HepG2 (cell line): ENCODE data around the gene NEK5. TPM values are rescaled to one million over a fixed set of nuclear protein-coding genes. Genes with fewer than 3 reads are reported as not detected.

Experiments used
- ATAC-seq: fragments of 200-7000 bp; cut with Tn5 transposase; 3 replicates; pipeline ENCODE4 v1.9.1; 2020; ENCODE audit warnings: mild to moderate bottlenecking, moderate library complexity
- BruUV-seq: library from RNA; stranded (reverse); fragments of 400-500 nt; replicated peaks from 2 replicates; lab custom pipeline; 2021; lab: Mats Ljungman, UMichigan
- CTCF ChIA-PET: fragments of 300-600 bp; formaldehyde crosslinking; extraction: SDS; loops from one replicate; lab custom pipeline; 2021; ENCODE audit warnings: low total read pairs, inconsistent platforms, low intra/inter-chr PET ratio; lab: Yijun Ruan, JAX
- POLR2A ChIA-PET: fragments of 350-600 bp; sonication (Branson Sonifier 250); formaldehyde crosslinking; loops from one replicate; lab custom pipeline; 2020; ENCODE audit warnings: antibody characterized with exemption, inconsistent platforms; lab: Yijun Ruan, JAX
- DNase-seq: peaks from one replicate; pipeline ENCODE4 v3.0.0-alpha.2; 2015; ENCODE audit warnings: low spot score
- FAIRE-seq: peaks from 3 replicates; lab custom pipeline; 2011; peaks lifted over from hg19 to GRCh38; lab: Jason Lieb, UNC
- H2AFZ ChIP-seq: one replicate; pipeline ENCODE4 v1.6.1; 2011; ENCODE audit warnings: low read length, inconsistent platforms
- H3K27ac ChIP-seq: fragments of 300-600 bp; 3 replicates; pipeline ENCODE4 v1.8.0; 2011; ENCODE audit warnings: mixed run types, mild to moderate bottlenecking, mixed read lengths, low read length, inconsistent platforms; ENCODE audit not compliant: insufficient read depth; ENCODE audit errors: extremely low read length
- H3K27me3 ChIP-seq, 2 experiments: fragments of 200-600 bp in 1 of 2; 2 replicates in 1 of 2; 3 replicates in 1 of 2; pipeline versions ENCODE4 v1.6.0 to v1.8.0; 2011; ENCODE audit warnings: low read length in 2 of 2, mild to moderate bottlenecking in 2 of 2, moderate library complexity in 2 of 2, inconsistent platforms in 1 of 2; ENCODE audit not compliant: insufficient read depth in 2 of 2, control insufficient read depth in 1 of 2
- H3K36me3 ChIP-seq, 2 experiments: fragments of 200-600 bp in 1 of 2; replicated peaks in 1 of 2; 2 replicates in 1 of 2; 3 replicates in 1 of 2; pipeline versions ENCODE4 v1.5.1 to v1.8.0; 2011; ENCODE audit warnings: low read length in 2 of 2, inconsistent platforms in 1 of 2; ENCODE audit not compliant: insufficient read depth in 2 of 2, control insufficient read depth in 1 of 2
- H3K4me1 ChIP-seq: 2 replicates; pipeline ENCODE4 v1.5.1; 2012; ENCODE audit warnings: low read length, inconsistent platforms; ENCODE audit not compliant: insufficient read depth
- H3K4me2 ChIP-seq: 2 replicates; pipeline ENCODE4 v1.6.0; 2011; ENCODE audit warnings: low read depth, low read length, inconsistent platforms
- H3K4me3 ChIP-seq, 3 experiments: fragments of 200-600 bp in 1 of 3; sonication (generic), shearing (Covaris generic) in 1 of 3; replicated peaks in 1 of 3; 2 replicates each; pipeline ENCODE4 v1.5.1; 2011 to 2016; ENCODE audit warnings: low read length in 3 of 3, inconsistent platforms in 2 of 3, low read depth in 2 of 3, mild to moderate bottlenecking in 2 of 3, control low read depth in 1 of 3, mixed read lengths in 1 of 3; ENCODE audit not compliant: insufficient read depth in 1 of 3
- H3K79me2 ChIP-seq: one replicate; pipeline ENCODE4 v1.6.1; 2011; ENCODE audit warnings: low read length, inconsistent platforms; ENCODE audit not compliant: insufficient read depth
- H3K9ac ChIP-seq: 2 replicates; pipeline ENCODE4 v1.6.0; 2011; ENCODE audit warnings: mild to moderate bottlenecking, low read depth, low read length, inconsistent platforms; ENCODE audit not compliant: insufficient read depth
- H3K9me3 ChIP-seq: 2 replicates; pipeline ENCODE4 v1.5.1; 2012; ENCODE audit warnings: mild to moderate bottlenecking, low read length
- H4K20me1 ChIP-seq: 2 replicates; pipeline ENCODE4 v1.6.0; 2011; ENCODE audit warnings: inconsistent platforms, mild to moderate bottlenecking, low read length, moderate library complexity; ENCODE audit not compliant: insufficient read depth
- E2F2 ChIP-seq: sonication (generic); formaldehyde crosslinking; IDR thresholded peaks from 2 replicates; pipeline ENCODE4 v1.4.0; 2020; ENCODE audit warnings: missing genetic modification reagents, borderline replicate concordance
- HDAC6 ChIP-seq: fragments of 200-600 bp; sonication (generic); IDR thresholded peaks from 2 replicates; pipeline ENCODE4 v1.7.0; 2017; ENCODE audit warnings: mild to moderate bottlenecking, antibody characterized with exemption, low read length, low read depth
- IKZF4 ChIP-seq: sonication (generic); formaldehyde crosslinking; IDR thresholded peaks from 2 replicates; pipeline ENCODE4 v1.5.1; 2020; ENCODE audit warnings: borderline replicate concordance, mild to moderate bottlenecking, low read depth, missing genetic modification reagents; ENCODE audit errors: not compliant biosample characterization
- KAT7 ChIP-seq: IDR thresholded peaks from 2 replicates; pipeline ENCODE4 v1.6.1; 2018; ENCODE audit warnings: borderline replicate concordance, missing compliant biosample characterization
- PTBP1 ChIP-seq: fragments of 200-400 bp; formaldehyde crosslinking; IDR thresholded peaks from 2 replicates; pipeline ENCODE4 v1.6.1; 2018; ENCODE audit warnings: low read length, low read depth; ENCODE audit not compliant: poor library complexity, severe bottlenecking
- RBM22 ChIP-seq: fragments of 200-400 bp; formaldehyde crosslinking; optimal IDR thresholded peaks from 2 replicates; pipeline ENCODE3; 2017; ENCODE audit warnings: mild to moderate bottlenecking, low read length, moderate library complexity
- REL ChIP-seq: sonication (generic); formaldehyde crosslinking; conservative IDR thresholded peaks from 2 replicates; pipeline ENCODE4 v1.8.0; 2022; ENCODE audit warnings: mild to moderate bottlenecking, missing genetic modification reagents, moderate library complexity
- RFX1 ChIP-seq: fragments of 450-650 bp; IDR thresholded peaks from 2 replicates; pipeline ENCODE4 v1.6.1; 2017
- RORA ChIP-seq: sonication (generic); formaldehyde crosslinking; IDR thresholded peaks from 2 replicates; pipeline ENCODE4 v1.5.0; 2020; ENCODE audit warnings: mild to moderate bottlenecking, missing genetic modification reagents, moderate library complexity
- TBX3 ChIP-seq: fragments of 450-650 bp; IDR thresholded peaks from 2 replicates; pipeline ENCODE4 v1.6.1; 2017; ENCODE audit warnings: antibody characterized with exemption, mild to moderate bottlenecking, inconsistent platforms, borderline replicate concordance
- ZNF207 ChIP-seq: fragments of 450-650 bp; IDR thresholded peaks from 2 replicates; pipeline ENCODE4 v1.6.1; 2016; ENCODE audit warnings: antibody characterized with exemption, borderline replicate concordance
- ZNF639 ChIP-seq: conservative IDR thresholded peaks from 2 replicates; pipeline ENCODE4 v1.6.1; 2018; ENCODE audit warnings: missing genetic modification reagents
- ZNF7 ChIP-seq: IDR thresholded peaks from 2 replicates; pipeline ENCODE4 v1.6.1; 2016; ENCODE audit warnings: missing biosample characterization, missing genetic modification reagents
- WGBS: methylation state at CpG from one replicate; pipeline ENCODE4 v1.1.6; 2017; ENCODE audit warnings: low lambda C conversion rate; 5-methylcytosine and 5-hydroxymethylcytosine counted together
- in situ Hi-C: cut with HindIII; loops from 2 replicates; pipeline ENCODE4 v1.10.0; 2017; ENCODE audit warnings: low pct_unique_long_range_greater_than_20kb; ENCODE audit not compliant: extremely low pct_ligation_motif_present
- intact Hi-C: fragments of 100-400 bp; cut with micrococcal nuclease; formaldehyde crosslinking; loops from one replicate; pipeline ENCODE4 v1.10.0; 2022; ENCODE audit not compliant: unreplicated experiment
- polyA plus RNA-seq, 8 experiments: library from polyadenylated mRNA; depleted of rRNA in 3 of 8; stranded (reverse) in 7 of 8; unstranded in 1 of 8; fragments of >200 nt; fragmentation: Illumina TruSeq in 4 of 8; extraction: Trizol in 4 of 8; gene quantifications; 2 replicates each; pipeline versions ENCODE4 v1.2.1 to v1.2.3, GENCODE V29; 2011 to 2016; ENCODE audit warnings: low read depth in 4 of 8, missing spikeins in 1 of 8, mixed read lengths in 1 of 8; ENCODE audit not compliant: insufficient read depth in 1 of 8
- total RNA-seq, 5 experiments: library from RNA; depleted of rRNA; stranded (reverse); fragments of >200 nt; fragmentation: Illumina TruSeq; extraction: Trizol; gene quantifications; 2 replicates each; pipeline ENCODE4 v1.2.3, GENCODE V29; 2016; ENCODE audit warnings: low read depth in 1 of 5
- TF ChIP-seq, protein P1 (sequence below): sonication (generic); formaldehyde crosslinking; IDR thresholded peaks from 2 replicates; pipeline ENCODE4 v1.4.0; 2020; ENCODE audit warnings: missing genetic modification reagents

Gene NEK5
- total and polyA plus RNA-seq, 2 of the 13 experiments (the other 11 are each of a cell fraction or from before 2014, with no cell fraction given) = 0.12 to 0.22 TPM

DNA sequence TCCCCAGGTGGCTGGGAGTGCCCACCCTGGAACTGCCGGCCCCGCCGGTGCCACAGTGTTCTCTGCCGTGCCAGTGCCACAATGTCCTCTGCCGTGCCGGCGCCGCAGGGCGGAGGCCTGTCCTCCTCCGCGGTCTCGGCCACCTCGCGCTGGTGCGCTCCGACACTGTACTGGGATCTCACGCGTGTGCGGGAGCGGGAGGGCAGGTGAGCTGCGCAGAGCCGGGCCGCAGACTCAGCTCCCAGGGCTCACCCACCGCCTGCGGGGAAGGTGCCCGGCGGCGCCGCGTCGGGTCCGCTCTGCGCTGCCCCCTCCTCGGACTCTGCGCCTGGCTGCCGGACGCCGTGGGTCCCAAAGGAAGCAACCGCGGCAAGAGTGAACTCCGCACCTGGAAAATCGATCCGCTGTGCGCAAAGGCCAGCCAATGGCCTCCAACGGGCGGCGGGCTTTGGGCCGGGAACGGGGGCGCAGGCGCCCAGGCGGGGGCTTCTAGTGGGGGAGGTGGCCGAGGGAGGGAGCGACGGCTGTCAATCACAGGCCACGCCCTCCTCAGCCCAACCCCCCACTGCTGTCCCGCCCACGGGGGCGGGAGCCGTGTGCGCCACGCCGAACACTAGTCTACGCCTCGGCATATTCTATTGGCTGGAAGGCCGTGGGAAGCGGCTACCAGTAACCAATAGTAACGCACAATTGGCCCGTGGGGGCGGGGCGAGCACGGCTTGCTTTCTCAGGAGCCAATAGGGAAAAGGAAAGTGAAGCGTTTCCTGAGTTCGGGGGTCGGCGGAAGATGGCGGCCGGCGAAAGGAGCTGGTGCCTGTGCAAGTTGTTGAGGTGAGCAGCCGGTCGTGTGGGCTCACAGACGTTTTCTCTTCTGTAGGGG is 117.0 kb downstream of the NEK5 start, which contains the start of gene ALG11:
Gene ALG11 (plus strand): TSS at position 767 of the 880 bp plus-strand sequence. CDS start 21 bp downstream, at position 788.
- H3K36me3 ChIP-seq = peaks cover 0 to 2% of the 10 kb centered on the region in 2 experiments; a peak in 2 of 5 replicates
- POLR2A ChIA-PET = interaction anchor here (0.6 to 2.2 kb wide), 12 partner anchors 9 to 116 kb away, joined by 3 to 32 read pairs (median 6); partner anchors contain the start of genes NEK5 and UTP14C
- peak within 1 kb of the TSS; percentile 99 for H3K9ac ChIP-seq
- H3K9me3 ChIP-seq = no peaks in the 10 kb centered on the region
- CTCF ChIA-PET = interaction anchor here (1.3 kb wide), 1 partner anchor 11 kb away, joined by 5 read pairs; no protein-coding TSS in a partner anchor
- peaks cover 21% of the 10 kb centered on the region for H4K20me1 ChIP-seq
- no TSS peak for BruUV-seq
- peak within 1 kb of the TSS; percentile 72 for H2AFZ ChIP-seq
- peaks cover 95% of the 10 kb centered on the region for H3K79me2 ChIP-seq
- peak; percentile 92 for ATAC-seq
- no peaks in the 10 kb centered on the region; a peak in 1 of 5 replicates for H3K27me3 ChIP-seq
- intact Hi-C loops = loop anchor here (1.0 to 5.0 kb wide), 4 partner anchors 13 to 180 kb away; no protein-coding TSS in a partner anchor
- peak within 1 kb of the TSS; percentile 97 to 98 (median 98) for H3K4me3 ChIP-seq
- DNase-seq = peak; percentile 97
- H3K4me1 ChIP-seq = peaks cover 61% of the 10 kb centered on the region
- H3K4me2 ChIP-seq = peak within 1 kb of the TSS; percentile 82
- H3K27ac ChIP-seq = peak within 1 kb of the TSS; percentile 97
- FAIRE-seq = peak; percentile 75
- in situ Hi-C loops = loop anchor here (5.0 to 25.0 kb wide), 2 partner anchors 115 to 450 kb away; partner anchors contain the start of genes CKAP2, NEK5 and VPS36
- 2% methylated on average over 9 of the region's 82 CpGs for WGBS
- peak; percentile 69 for TF ChIP-seq IKZF4 (CRISPR knock-in tag)
- TF ChIP-seq ZNF639 (CRISPR knock-in tag) = peak; percentile 86
- TF ChIP-seq TBX3 = peak; percentile 79
- no peak for TF ChIP-seq ZNF207
- TF ChIP-seq RORA (CRISPR knock-in tag) = no peak
- TF ChIP-seq PTBP1 = no peak
- TF ChIP-seq HDAC6 = no peak
- no peak for TF ChIP-seq E2F2 (CRISPR knock-in tag)
- TF ChIP-seq RBM22 = no peak
- TF ChIP-seq, protein P1, sequence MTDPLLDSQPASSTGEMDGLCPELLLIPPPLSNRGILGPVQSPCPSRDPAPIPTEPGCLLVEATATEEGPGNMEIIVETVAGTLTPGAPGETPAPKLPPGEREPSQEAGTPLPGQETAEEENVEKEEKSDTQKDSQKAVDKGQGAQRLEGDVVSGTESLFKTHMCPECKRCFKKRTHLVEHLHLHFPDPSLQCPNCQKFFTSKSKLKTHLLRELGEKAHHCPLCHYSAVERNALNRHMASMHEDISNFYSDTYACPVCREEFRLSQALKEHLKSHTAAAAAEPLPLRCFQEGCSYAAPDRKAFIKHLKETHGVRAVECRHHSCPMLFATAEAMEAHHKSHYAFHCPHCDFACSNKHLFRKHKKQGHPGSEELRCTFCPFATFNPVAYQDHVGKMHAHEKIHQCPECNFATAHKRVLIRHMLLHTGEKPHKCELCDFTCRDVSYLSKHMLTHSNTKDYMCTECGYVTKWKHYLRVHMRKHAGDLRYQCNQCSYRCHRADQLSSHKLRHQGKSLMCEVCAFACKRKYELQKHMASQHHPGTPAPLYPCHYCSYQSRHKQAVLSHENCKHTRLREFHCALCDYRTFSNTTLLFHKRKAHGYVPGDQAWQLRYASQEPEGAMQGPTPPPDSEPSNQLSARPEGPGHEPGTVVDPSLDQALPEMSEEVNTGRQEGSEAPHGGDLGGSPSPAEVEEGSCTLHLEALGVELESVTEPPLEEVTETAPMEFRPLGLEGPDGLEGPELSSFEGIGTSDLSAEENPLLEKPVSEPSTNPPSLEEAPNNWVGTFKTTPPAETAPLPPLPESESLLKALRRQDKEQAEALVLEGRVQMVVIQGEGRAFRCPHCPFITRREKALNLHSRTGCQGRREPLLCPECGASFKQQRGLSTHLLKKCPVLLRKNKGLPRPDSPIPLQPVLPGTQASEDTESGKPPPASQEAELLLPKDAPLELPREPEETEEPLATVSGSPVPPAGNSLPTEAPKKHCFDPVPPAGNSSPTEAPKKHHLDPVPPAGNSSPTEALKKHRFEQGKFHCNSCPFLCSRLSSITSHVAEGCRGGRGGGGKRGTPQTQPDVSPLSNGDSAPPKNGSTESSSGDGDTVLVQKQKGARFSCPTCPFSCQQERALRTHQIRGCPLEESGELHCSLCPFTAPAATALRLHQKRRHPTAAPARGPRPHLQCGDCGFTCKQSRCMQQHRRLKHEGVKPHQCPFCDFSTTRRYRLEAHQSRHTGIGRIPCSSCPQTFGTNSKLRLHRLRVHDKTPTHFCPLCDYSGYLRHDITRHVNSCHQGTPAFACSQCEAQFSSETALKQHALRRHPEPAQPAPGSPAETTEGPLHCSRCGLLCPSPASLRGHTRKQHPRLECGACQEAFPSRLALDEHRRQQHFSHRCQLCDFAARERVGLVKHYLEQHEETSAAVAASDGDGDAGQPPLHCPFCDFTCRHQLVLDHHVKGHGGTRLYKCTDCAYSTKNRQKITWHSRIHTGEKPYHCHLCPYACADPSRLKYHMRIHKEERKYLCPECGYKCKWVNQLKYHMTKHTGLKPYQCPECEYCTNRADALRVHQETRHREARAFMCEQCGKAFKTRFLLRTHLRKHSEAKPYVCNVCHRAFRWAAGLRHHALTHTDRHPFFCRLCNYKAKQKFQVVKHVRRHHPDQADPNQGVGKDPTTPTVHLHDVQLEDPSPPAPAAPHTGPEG (CRISPR knock-in tag) = no peak
- peak; percentile 81; the same call in 1 of the 2 replicates for TF ChIP-seq KAT7 (CRISPR knock-in tag)
- TF ChIP-seq ZNF7 (CRISPR knock-in tag) = no peak
- TF ChIP-seq REL (CRISPR knock-in tag) = 0 out of 2 replicates have a peak, but pooled peaks have one; percentile 60
- TF ChIP-seq RFX1 = peak; percentile 79
